Measurements from ENCODE around the gene LMNTD2.

Gene LMNTD2

DNA sequence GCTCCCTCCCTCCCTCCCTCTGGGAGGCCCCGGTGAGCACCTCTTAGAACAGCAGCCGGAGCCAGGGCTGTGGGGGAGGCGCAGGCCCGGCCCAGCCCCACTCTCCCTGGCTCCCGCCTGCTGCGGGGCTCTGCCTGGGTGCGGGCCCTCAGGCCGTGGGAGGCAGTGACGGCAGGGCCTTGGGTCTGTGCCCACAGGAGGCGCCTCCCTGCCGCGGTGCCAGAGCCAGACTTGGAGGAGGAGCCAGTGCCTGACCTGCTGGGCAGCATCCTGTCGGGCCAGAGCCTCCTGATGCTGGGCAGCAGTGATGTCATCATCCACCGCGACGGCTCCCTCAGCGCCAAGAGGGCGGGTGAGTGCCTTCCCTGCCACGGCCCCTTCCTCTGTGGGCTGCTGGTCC lies 45.7 kb upstream of the LMNTD2 start:
- Mint-ChIP-seq H3K27me3 (ENCODE audit: low read depth) (no peaks in the 10 kb centered on the region), H3K27ac (no peak overlapping the region), H3K4me1 (no peaks in the 10 kb centered on the region), H3K4me3 (no peak overlapping the region), H3K9me3 (no peaks in the 10 kb centered on the region), H3K36me3 (ENCODE audit: low read depth) (peaks cover 49% of the 10 kb centered on the region)
- TF ChIP-seq, protein P1, sequence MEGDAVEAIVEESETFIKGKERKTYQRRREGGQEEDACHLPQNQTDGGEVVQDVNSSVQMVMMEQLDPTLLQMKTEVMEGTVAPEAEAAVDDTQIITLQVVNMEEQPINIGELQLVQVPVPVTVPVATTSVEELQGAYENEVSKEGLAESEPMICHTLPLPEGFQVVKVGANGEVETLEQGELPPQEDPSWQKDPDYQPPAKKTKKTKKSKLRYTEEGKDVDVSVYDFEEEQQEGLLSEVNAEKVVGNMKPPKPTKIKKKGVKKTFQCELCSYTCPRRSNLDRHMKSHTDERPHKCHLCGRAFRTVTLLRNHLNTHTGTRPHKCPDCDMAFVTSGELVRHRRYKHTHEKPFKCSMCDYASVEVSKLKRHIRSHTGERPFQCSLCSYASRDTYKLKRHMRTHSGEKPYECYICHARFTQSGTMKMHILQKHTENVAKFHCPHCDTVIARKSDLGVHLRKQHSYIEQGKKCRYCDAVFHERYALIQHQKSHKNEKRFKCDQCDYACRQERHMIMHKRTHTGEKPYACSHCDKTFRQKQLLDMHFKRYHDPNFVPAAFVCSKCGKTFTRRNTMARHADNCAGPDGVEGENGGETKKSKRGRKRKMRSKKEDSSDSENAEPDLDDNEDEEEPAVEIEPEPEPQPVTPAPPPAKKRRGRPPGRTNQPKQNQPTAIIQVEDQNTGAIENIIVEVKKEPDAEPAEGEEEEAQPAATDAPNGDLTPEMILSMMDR (IDR thresholded peaks at IDR 0.05; ENCODE audit: unreplicated experiment in 3 of 3): no peak

DNA sequence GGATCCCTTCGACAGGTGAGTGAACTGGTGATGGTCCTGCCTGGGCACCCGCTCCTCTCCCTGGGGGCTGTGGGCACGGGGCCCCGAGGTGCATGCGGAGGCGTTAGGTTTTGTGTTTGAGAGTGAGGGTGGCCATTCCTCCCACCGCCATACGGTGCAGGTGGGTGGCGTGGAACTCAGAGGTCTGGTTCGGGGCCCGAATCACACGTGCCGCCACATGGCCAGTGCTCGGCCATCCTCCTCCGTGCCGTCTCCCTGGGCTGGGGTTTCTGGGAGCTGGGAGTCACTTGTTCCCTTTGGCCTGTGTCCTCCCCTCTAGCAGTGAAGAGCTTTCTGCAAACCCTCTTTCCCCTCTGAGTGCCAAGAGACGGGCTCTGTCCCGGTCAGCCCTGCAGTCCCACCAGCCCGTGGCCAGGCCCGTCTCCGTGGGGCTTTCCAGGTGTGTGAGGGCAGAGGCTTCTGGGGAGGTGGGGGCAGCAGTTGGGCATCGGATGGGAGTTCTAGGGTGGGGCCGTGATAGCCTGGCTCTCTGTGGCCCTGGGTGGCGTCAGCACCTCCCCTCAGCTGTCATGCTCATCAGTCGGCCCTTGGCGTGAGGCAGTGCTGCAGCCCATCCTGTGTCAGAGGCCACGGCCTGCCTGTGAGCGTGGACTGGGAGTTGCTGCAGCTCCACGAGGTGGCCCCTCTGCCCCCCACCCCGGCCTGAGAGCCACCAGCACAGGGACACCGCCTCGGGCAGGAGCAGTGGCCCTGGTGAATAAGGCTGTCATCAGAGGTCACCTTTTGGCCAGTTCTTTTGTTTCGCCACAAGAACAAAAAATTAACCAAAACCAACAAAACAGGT lies 45.0 kb upstream of the LMNTD2 start:
- H3K27me3 Mint-ChIP-seq (ENCODE audit: low read depth): no peaks in the 10 kb centered on the region
- TF ChIP-seq, protein P1 (IDR thresholded peaks at IDR 0.05; ENCODE audit: unreplicated experiment in 3 of 3): no peak
- H3K4me3 Mint-ChIP-seq: no peak overlapping the region
- no peaks in the 10 kb centered on the region for H3K9me3 Mint-ChIP-seq
- H3K36me3 Mint-ChIP-seq (ENCODE audit: low read depth): peaks cover 45% of the 10 kb centered on the region
- no peaks in the 10 kb centered on the region for H3K4me1 Mint-ChIP-seq
- no peak overlapping the region for H3K27ac Mint-ChIP-seq

DNA sequence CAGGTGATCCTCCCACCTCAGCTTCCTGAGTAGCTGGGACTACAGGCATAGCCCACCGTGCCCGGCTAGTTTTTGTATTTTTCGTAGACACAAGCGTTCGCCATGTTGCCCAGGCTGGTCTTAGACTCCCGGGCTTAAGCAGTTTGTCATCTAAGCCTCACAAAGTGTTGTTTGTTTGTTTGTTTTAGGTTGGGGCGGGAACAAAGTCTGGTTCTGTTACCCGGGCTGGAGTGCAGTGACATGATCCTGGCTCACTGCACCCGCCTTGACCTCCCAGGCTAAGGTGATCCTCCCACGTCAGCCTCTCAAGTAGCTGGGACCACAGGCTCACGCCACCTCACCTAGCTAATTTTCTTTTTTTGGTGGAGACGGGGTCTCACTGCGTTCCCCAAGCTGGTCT lies 42.6 kb upstream of the LMNTD2 start:
- H3K27me3 Mint-ChIP-seq (ENCODE audit: low read depth): no peaks in the 10 kb centered on the region
- no peaks in the 10 kb centered on the region for H3K4me1 Mint-ChIP-seq
- TF ChIP-seq, protein P1 (IDR thresholded peaks at IDR 0.05; ENCODE audit: unreplicated experiment in 3 of 3): no peak
- H3K27ac Mint-ChIP-seq: no peak overlapping the region
- peaks cover 48% of the 10 kb centered on the region for H3K36me3 Mint-ChIP-seq (ENCODE audit: low read depth)
- H3K4me3 Mint-ChIP-seq: no peak overlapping the region
- H3K9me3 Mint-ChIP-seq: no peaks in the 10 kb centered on the region

DNA sequence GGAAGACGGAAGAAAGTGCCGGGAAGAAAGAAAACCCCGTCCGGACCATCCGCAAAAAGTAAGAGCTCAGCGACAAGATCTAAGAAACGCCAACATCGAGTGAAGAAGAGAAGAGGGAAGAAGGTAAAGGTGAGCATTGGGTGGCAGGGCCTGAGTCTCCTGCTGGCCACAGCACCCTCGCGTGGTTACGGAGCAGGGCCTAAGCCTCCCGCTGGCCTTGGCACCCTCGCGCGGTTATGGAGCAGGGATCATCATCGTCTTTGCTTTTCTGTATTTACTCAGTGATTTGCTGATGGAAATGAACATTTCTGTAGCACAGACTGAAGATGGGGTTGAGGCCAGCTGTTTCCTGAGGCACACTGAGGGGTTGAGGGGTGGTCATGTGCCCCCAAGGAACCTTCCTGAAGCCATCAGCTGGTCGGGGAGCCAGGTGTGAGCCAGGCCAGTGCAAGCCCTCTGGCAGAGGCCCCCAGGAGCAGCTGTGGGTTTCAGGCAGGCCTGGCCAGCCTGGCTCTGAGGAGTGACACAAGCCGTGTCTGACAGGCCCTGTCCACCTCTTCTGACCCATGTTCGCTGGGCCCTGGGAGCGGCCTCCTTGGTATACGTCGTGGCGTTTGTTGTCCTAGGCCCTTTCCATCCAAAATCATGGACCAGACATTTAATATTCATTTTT lies 41.2 kb upstream of the LMNTD2 start:
- TF ChIP-seq, protein P1 (IDR thresholded peaks at IDR 0.05; ENCODE audit: unreplicated experiment in 3 of 3): no peak
- no peaks in the 10 kb centered on the region for H3K27me3 Mint-ChIP-seq (ENCODE audit: low read depth)
- no peaks in the 10 kb centered on the region for H3K4me1 Mint-ChIP-seq
- no peak overlapping the region for H3K27ac Mint-ChIP-seq
- H3K4me3 Mint-ChIP-seq: no peak overlapping the region
- no peaks in the 10 kb centered on the region for H3K9me3 Mint-ChIP-seq
- peaks cover 48% of the 10 kb centered on the region for H3K36me3 Mint-ChIP-seq (ENCODE audit: low read depth)

DNA sequence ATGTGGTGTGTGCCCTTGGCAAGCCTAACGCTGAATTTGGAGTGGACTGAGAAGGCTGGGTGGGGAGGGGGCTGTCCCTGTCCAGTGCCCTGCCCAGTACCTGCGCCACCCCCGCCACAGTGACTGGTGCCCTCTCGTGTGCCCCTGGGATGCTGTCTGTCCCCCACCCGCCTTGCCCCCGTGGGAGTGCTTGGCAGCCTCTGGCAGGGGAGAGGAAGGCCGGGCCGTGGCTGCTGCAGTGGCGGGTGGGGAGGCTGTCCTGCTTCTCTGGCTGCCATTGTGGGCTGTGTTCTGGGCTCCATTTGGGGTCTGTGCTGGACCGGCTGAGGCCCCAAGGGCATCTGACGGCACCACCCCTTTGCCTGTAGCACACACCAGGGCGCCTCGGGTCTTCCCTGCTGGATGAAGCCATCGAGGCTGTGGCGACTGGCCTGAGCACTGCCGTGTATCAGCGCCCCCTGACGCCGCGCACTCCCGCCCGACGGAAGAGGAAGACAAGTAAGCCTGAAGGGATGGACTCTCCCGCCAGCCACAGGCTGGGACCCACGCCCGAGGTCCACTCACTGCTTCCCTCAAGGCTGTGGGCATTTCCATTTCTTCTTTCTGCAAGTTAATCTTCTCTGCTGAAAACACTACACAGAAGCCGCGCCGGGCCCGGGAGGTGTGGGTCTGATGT lies 37.6 kb upstream of the LMNTD2 start:
- Mint-ChIP-seq H3K9me3 (no peaks in the 10 kb centered on the region), H3K27ac (no peak overlapping the region)

More for the DNA sequence above, 37.6 kb upstream of the LMNTD2 start:
- no peaks in the 10 kb centered on the region for H3K27me3 Mint-ChIP-seq (ENCODE audit: low read depth)
- H3K4me1 Mint-ChIP-seq: no peaks in the 10 kb centered on the region
- TF ChIP-seq, protein P1 (IDR thresholded peaks at IDR 0.05; ENCODE audit: unreplicated experiment in 3 of 3): no peak
- H3K4me3 Mint-ChIP-seq: no peak overlapping the region
- H3K36me3 Mint-ChIP-seq (ENCODE audit: low read depth): peaks cover 41% of the 10 kb centered on the region

Measured in nephron (organoid).